HG03060 (cell line): ENCODE data around the gene CENPA.
"Not testable (repeated sequence)": the region's sequence is repeated elsewhere in the genome, so short reads cannot be mapped to it uniquely, and the experiment has no call there.

ENCODE experiments used
- ATAC-seq: cut with Tn5 transposase; IDR thresholded peaks from one replicate; pipeline ENCODE4 v1.9.1; 2021; ENCODE audit warnings: low read depth, moderate number of reproducible peaks; ENCODE audit not compliant: unreplicated experiment

Gene CENPA

DNA sequence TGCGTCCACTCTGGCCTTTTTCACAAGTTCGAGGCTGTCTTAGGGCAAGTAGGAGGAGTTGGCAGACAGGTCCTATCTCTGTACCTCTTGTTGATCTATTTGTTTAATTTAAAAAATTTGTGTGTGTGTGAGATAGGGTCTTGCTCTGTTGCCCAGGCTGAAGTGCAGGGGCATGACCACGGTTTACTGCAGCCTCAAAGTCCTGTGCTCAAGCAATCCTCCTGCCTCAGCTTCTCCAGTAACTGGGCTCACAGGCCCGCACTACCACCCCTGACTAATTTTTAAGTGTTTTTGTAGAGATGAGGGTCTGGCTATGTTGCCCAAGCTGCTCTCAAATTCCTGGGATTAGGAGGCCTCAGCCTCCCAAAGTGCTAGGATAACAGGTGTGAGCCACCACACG is 26.0 kb upstream of the CENPA start:
- ATAC-seq = no peak

DNA sequence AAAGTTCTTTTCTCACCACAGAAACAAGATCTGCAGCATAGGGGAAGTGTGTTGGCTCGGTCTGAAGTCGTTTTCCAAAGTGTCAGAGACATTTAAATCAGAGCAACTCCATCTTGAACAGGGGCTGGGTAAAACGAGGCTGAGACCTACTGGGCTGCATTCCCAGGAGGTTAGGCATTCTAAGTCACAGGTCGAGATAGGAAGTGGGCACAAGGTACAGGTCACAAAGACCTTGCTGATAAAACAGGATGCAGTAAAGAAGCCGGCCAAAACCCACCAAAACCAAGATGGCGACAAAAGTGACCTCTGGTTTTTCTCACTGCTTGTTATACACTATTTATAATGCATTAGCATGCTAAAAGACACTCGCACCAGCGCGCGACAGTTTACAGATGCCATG is 24.9 kb upstream of the CENPA start:
- ATAC-seq = not testable (repeated sequence)

GRCh38 chr2:26763019-26763418 is 22.8 kb upstream of the CENPA start:
- ATAC-seq = no peak

- no peak for ATAC-seq
These were observed 21.6 kb upstream of the CENPA start, which contains the start of gene SLC35F6 for GRCh38 chr2:26764078-26764887. SLC35F6 (plus strand) TSS chr2:26764284; CDS start chr2:26764350, 66 bp downstream.

- ATAC-seq = no peak
These were observed 20.9 kb upstream of the CENPA start for GRCh38 chr2:26764906-26765305.

DNA sequence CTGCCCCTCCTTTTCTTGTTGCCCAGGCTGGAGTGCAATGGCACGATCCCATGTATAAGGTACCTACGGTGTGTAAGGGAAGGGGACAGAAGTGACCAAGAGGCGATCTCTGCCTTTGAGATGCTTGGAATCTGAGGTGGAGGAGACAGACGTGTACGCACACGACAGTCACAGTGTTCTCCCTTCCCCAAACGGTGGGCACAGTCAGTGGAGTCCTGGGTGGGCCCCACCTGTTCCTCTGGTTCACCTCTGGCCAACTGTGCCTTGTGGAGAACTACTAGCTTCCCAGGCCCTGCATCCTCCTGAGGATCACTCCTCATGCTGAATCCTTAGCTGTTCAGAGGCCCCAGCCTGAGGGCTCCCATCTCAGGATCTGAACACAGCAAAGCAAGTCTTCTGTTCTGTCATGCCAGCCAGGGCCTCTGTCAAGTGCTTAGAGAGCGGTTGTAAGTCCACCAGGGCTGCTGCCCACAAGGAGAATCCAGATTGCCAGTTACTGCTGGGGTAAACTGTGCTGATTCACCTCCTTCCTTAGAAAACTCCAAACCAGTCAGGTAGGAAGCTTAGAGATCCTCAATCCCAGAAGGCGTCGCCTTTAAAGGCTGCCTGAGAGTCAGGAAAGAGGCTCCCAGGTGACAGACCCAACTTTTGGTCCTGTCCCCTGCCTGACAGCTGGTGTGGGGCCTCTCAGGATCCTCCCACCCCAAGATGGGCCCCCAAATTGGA is 20.2 kb upstream of the CENPA start:
- no peak for ATAC-seq

- ATAC-seq = no peak
These were observed 18.7 kb upstream of the CENPA start for GRCh38 chr2:26767129-26767528.

DNA sequence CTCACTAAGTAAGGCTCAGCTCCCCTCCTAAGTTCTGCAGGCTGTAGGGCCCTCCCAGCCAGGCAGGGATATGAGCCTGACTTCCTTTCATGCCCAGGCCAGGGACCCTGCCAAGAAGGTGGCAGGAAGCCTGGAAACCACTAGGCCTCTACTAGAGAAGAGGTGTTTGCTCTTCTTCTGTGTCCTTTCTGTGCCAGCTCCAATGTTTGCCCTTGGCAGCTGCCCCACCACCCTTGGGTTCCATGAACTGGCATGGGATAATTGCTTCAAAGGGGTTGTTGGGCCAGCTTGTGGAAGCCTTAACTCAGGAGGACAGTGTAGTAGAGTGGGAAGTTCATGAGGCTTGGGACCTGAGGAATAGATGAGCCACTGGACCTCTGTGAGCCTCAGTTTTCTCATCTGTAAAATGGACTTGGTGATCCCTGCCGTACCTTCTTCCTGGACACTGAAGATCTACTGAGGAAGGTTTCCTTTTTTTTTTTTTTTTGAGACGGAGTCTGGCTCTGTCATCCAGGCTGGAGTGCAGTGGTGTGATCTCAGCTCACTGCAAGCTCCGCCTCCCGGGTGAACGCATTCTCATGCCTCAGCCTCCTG is 17.9 kb upstream of the CENPA start:
- no peak for ATAC-seq

DNA sequence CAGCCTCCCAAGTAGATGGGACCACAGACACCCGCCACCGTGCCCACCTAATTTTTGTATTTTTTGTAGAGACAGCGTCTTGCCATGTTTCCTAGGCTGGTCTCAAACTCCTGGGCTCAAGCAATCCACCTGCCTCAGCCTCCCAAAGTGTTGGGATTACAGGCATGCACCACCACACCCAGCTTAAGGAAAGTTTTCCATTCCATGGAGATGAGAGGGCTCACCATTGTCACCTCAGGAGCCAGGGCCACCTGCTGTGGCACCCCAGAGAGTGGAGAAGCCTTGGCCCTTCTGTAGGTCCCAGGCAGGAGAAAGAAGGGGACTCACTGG is 17.1 kb upstream of the CENPA start:
- ATAC-seq = no peak

DNA sequence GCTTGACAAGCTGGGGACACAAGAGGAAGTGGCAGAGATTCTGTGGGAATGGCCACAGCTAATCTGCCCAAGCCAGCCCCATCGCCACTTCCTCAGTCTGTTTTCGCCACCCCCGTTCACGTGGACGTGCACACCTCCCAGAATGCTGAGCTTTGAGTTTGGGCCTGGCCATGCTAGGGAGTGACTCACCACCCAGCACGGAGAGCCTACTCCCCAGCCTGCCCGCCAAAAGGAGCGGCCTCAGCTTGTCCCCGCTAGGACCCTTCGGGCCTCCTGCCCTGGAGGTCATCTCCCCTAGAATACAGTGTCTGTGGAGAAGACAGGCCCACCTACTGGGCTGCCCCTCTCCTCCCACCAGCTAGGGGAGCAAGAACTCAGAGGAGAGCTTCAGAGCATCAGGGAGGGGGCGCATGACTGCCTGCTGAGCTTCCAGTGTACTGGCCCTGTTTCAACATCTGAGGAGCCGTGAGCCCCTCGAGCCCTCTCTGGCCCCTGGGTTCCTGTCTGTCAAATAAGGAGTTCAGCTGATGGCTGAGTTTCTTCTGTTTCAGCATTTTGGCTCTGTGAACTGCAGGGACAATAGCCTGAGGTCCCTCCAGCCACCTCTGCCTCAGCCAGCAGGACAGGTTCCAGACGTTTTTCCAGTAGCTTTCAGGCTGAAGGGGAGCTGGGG is 16.6 kb upstream of the CENPA start:
- ATAC-seq = no peak

- ATAC-seq = no peak
These were observed 14.8 kb upstream of the CENPA start for GRCh38 chr2:26770986-26771586.

DNA sequence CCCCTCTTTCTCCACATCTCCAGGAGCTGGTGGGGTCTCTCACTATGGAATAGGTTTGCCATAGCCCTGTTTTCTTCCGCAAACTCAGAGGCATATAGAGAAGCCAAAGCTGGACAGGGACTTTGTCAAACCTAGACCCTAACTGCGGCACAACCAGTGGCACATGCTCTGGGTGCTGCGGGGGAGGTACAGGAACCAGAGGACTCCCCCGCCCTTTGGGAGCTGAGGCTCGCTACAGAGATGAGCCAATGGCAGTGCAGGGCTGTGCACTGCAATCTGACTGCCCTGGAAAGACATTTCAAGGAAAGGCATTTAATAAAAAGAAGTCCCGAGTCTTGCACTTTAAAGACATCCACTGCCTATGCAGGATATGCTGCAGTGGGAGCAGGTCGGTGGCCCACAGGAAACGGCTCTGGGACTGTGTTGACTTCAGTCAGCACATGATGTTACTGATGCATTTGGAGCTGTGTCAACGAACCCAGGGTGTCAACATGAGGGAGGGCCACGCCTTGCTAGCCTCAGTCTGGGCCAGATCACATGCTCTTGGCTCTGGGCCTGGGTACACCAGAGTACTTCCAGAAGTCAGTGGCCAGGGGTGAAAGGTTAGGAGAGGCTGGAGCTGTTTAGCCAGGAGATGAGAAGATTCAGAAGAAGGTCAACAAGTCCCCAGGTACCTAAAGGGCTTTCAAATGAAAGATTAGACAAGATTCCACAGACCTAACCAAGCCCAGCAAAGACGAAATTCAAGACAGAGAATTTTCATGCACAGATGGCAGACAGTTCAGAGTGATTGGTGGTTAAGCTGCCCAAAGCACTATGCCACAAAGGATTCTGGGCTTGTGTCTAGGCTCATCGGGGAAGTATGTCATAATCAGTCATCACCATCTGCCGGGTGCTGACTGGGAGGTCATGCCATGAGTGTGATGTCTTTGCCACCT is 13.5 kb upstream of the CENPA start:
- ATAC-seq = no peak

GRCh38 chr2:26776195-26776800 is 9.6 kb upstream of the CENPA start:
- ATAC-seq = no peak

DNA sequence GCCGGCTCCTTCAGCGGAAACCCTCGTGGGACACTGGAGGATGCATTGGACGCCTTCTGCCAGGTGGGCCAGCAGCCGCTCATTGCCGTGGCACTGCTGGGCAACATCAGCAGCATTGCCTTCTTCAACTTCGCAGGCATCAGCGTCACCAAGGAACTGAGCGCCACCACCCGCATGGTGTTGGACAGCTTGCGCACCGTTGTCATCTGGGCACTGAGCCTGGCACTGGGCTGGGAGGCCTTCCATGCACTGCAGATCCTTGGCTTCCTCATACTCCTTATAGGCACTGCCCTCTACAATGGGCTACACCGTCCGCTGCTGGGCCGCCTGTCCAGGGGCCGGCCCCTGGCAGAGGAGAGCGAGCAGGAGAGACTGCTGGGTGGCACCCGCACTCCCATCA is 7.8 kb upstream of the CENPA start:
- no peak for ATAC-seq

DNA sequence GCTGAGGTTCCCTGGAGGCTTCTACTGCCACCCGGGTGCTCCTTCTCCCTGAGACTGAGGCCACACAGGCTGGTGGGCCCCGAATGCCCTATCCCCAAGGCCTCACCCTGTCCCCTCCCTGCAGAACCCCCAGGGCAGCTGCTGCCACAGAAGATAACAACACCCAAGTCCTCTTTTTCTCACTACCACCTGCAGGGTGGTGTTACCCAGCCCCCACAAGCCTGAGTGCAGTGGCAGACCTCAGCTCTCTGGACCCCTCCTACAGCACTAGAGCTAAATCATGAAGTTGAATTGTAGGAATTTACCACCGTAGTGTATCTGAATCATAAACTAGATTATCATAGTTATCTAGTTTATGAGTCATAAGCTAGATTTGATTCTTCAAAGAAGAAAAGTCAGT is 7.3 kb upstream of the CENPA start:
- ATAC-seq = no peak

DNA sequence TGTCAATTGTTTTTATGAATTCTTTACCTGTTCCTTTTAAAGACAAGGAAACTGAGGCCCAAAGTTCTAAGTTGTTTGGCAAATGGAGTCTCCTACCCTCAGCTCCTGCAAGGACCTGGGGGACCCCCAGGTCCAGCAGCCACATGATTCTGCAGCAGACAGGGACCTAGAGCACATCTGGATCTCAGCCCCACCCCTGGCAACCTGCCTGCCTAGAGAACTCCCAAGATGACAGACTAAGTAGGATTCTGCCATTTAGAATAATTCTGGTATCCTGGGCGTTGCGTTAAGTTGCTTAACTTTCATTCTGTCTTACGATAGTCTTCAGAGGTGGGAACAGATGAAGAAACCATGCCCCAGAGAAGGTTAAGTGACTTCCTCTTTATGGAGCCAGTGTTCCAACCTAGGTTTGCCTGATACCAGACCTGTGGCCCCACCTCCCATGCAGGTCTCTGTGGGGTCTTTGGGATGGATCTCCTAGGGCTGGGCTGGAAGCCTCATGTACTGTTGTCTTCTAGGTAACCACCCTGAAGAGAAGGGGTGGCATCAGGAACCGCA is 5.6 kb upstream of the CENPA start:
- ATAC-seq = no peak

GRCh38 chr2:26782876-26783704 is 2.8 kb upstream of the CENPA start:
- no peak for ATAC-seq

DNA sequence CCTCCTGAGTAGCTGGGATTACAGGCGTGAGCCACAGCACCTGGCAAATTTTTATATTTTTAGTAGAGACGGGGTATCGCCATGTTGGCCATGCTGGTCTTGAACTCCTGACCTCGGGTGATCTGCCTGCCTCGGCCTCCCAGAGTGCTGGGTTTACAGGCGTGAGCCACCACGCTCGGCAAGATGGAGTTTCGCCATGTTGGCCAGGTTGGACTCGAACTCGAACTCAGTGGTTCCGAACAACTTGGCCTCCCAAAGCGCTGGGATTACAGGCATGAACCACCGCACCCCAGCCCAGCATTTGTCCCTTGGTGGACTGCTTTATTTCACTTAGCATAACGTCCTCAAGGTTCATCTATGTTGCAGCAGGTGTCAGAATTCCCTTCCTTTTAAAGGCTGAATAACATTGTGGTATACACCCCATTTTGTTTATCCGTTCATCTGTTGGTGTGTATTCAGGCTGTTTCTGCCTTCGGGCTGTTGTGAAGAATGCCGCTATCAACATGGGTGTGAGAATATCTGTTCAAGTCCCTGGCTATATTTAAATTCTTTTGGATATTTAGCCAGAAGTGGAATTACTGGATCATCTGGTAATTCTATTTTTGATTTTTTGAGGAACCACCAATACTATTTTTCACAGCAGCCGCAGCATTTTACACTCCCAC is 1.2 kb upstream of the CENPA start:
- ATAC-seq = no peak
